Activated CD8-positive, alpha-beta T cell treated with anti-CD3 and anti-CD28 coated beads for 36 hours (primary cell): Measurements from ENCODE around the gene KRT1. TPM values are rescaled to one million over a fixed set of nuclear protein-coding genes. Genes with fewer than 3 reads are reported as not detected.

ENCODE experiments used
- ATAC-seq: fragments of 200-7000 bp; cut with Tn5 transposase; one replicate; pipeline ENCODE4 v1.10.0; 2021; ENCODE audit warnings: mild to moderate bottlenecking, moderate library complexity
- CTCF ChIA-PET: fragments of 350-600 bp; sonication (Branson Sonifier 250); formaldehyde crosslinking; loops from one replicate; lab custom pipeline; 2021; ENCODE audit warnings: antibody characterized with exemption; lab: Charles Lee
- POLR2A ChIA-PET: fragments of 350-600 bp; sonication (Branson Sonifier 250); formaldehyde crosslinking; loops from one replicate; lab custom pipeline; 2021; ENCODE audit warnings: antibody characterized with exemption; lab: Charles Lee
- DNase-seq: peaks from one replicate; pipeline ENCODE4 v3.0.0-alpha.2; 2020
- H3K27ac Mint-ChIP-seq: one replicate; pipeline ENCODE4 v1.8.0; 2021; ENCODE audit warnings: mild to moderate bottlenecking, mixed read lengths
- H3K27me3 Mint-ChIP-seq: one replicate; pipeline ENCODE4 v1.8.0; 2021; ENCODE audit warnings: mixed read lengths
- H3K36me3 Mint-ChIP-seq: one replicate; pipeline ENCODE4 v1.8.0; 2021; ENCODE audit warnings: low read depth, mixed read lengths
- H3K4me1 Mint-ChIP-seq: one replicate; pipeline ENCODE4 v1.8.0; 2021; ENCODE audit warnings: low read depth, mixed read lengths
- H3K4me3 Mint-ChIP-seq: one replicate; pipeline ENCODE4 v1.8.0; 2021; ENCODE audit warnings: mild to moderate bottlenecking, moderate library complexity, mixed read lengths
- H3K9me3 Mint-ChIP-seq: one replicate; pipeline ENCODE4 v1.8.0; 2021; ENCODE audit warnings: mixed read lengths
- intact Hi-C: fragments of 100-400 bp; cut with micrococcal nuclease; formaldehyde crosslinking; loops from one replicate; pipeline ENCODE4 v1.10.0; 2022
- total RNA-seq, 2 experiments: library from RNA; stranded (reverse); gene quantifications; one replicate each; pipeline ENCODE4 v1.2.3, GENCODE V29; 2021
- TF ChIP-seq, protein P1 (sequence below): fragments of 200-600 bp; IDR thresholded peaks from one replicate; pipeline ENCODE4 v1.8.0; 2022; ENCODE audit warnings: antibody characterized with exemption, mild to moderate bottlenecking

The KRT1 gene
- total RNA-seq, 2 experiments from 2014 or later: not detected

DNA sequence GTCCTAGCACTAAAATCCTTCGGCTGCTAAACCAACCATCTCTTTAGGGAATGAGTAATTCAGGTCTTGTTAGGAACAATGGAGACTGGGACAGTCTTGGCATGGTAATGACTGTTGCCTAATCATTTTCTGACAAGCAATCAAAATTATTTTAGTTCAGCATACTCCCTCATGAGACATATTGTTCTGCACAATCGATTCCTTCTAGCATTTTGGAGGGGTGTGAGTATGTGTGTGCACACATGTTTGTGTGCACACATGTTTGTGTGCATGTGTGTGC is 2.1 kb upstream of the KRT1 start:
- ChIA-PET CTCF (no interaction called here), POLR2A (no interaction called here)
- H3K36me3 Mint-ChIP-seq: no peaks in the 10 kb centered on the region
- ATAC-seq: no peak
- TF ChIP-seq, protein P1, sequence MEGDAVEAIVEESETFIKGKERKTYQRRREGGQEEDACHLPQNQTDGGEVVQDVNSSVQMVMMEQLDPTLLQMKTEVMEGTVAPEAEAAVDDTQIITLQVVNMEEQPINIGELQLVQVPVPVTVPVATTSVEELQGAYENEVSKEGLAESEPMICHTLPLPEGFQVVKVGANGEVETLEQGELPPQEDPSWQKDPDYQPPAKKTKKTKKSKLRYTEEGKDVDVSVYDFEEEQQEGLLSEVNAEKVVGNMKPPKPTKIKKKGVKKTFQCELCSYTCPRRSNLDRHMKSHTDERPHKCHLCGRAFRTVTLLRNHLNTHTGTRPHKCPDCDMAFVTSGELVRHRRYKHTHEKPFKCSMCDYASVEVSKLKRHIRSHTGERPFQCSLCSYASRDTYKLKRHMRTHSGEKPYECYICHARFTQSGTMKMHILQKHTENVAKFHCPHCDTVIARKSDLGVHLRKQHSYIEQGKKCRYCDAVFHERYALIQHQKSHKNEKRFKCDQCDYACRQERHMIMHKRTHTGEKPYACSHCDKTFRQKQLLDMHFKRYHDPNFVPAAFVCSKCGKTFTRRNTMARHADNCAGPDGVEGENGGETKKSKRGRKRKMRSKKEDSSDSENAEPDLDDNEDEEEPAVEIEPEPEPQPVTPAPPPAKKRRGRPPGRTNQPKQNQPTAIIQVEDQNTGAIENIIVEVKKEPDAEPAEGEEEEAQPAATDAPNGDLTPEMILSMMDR: no peak
- intact Hi-C loops: no loop called here
- H3K4me3 Mint-ChIP-seq: no peak overlapping the region
- no peaks in the 10 kb centered on the region for H3K27me3 Mint-ChIP-seq
- DNase-seq: no peak
- no peaks in the 10 kb centered on the region for H3K9me3 Mint-ChIP-seq
- peaks cover 33% of the 10 kb centered on the region for H3K4me1 Mint-ChIP-seq
- no peak overlapping the region for H3K27ac Mint-ChIP-seq

DNA sequence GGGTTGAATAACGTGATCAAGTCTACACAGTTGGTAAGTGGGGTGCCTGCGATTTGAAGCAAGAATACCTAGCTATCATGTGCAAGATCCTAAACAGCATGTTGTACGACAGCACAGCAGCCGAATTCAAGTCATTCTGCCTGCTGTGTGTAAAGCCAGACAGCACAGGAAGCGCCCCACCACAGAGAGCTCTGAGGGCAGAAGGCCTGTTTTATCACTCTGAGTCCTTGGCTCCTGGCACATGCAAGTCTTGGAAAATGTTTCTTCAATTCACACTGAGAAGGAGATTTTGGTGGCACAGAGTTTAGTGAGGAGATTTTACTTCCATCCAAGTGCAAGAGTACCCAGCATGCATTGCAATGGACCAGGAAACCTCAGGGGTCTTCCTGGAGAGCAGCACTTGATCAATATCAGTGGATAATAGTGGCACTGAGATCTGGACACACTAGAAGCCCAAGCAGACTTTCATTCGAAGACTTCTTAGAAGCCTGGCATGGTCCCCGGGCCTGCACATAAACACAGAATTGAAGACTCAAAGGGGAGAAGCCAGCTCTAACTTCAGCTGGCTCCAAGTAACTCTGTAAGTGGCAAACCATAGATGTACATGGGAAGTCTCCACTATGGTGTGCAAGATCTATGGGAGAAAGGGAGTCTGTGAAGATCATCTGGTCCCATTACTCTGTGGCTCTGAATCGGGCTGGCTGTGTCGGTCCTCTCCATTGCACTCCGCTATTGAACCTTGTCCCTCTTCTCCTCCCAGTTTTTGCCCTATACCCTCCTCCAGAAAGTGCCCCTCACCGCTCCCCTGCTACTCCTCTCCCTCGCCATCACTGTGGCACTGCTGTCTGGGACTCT is 1.5 kb upstream of the KRT1 start:
- ChIA-PET POLR2A (no interaction called here), CTCF (interaction anchor here (1.1 to 1.6 kb wide), 2 partner anchors 8 to 203 kb away, joined by 4 to 6 read pairs; no protein-coding TSS in a partner anchor)
- H3K9me3 Mint-ChIP-seq: no peaks in the 10 kb centered on the region
- intact Hi-C loops: no loop called here
- H3K27ac Mint-ChIP-seq: no peak overlapping the region
- H3K4me3 Mint-ChIP-seq: no peak overlapping the region
- H3K27me3 Mint-ChIP-seq: no peaks in the 10 kb centered on the region
- H3K36me3 Mint-ChIP-seq: no peaks in the 10 kb centered on the region
- H3K4me1 Mint-ChIP-seq: peaks cover 33% of the 10 kb centered on the region
- TF ChIP-seq, protein P1: no peak
- peak; percentile 57 for DNase-seq
- ATAC-seq: peak; percentile 71

DNA sequence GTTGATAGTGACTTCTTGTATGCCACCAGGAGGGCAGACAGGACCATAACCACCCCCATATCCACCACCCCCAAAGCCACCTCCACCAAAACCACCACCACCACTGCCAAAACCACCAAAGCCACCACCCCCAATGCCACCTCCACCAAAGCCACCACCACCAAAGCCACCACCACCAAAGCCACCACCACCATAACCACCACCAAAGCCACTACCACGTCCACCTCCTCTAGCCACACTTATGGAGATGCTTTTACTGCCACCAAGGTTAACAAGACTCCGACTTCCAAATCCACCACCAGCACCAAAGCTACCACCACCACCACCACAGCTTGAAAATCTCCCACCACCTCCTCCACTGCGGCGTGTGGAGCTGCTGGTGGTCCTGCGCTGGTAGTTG is 332 bp downstream of the KRT1 start:
- ATAC-seq (no peak), DNase-seq (no peak)
- H3K27ac Mint-ChIP-seq: no peak overlapping the region
- no peaks in the 10 kb centered on the region for H3K9me3 Mint-ChIP-seq
- ChIA-PET POLR2A (interaction anchor here (1.3 kb wide), 1 partner anchor 11 kb away, joined by 3 read pairs; no protein-coding TSS in a partner anchor), CTCF (interaction anchor here (0.9 to 1.6 kb wide), 6 partner anchors 10 to 205 kb away, joined by 3 to 6 read pairs (median 4); no protein-coding TSS in a partner anchor)
- peaks cover 33% of the 10 kb centered on the region for H3K4me1 Mint-ChIP-seq
- H3K4me3 Mint-ChIP-seq: no peak overlapping the region
- TF ChIP-seq, protein P1: no peak
- no peaks in the 10 kb centered on the region for H3K27me3 Mint-ChIP-seq
- no peaks in the 10 kb centered on the region for H3K36me3 Mint-ChIP-seq
- intact Hi-C loops: no loop called here

DNA sequence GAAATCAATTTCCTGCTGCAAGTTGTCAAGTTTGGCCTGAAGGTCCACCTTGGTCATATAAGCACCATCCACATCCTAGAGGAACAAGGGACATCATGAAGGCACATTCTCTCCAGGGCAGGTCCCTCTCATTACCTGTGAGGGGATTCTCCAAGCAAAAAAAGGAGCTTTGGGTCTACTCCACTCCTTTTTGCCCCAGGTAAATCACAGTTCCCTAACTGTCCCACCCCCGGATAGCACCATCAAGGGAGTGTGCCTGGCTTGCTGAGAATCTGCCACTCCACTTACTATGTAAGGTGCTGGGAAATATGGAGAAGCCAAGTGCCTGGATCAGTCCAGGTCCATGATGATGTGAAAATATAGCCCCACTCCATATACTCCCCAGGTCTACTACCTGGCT is 2.5 kb downstream of the KRT1 start:
- Mint-ChIP-seq H3K9me3 (no peaks in the 10 kb centered on the region), H3K4me1 (peaks cover 27% of the 10 kb centered on the region), H3K4me3 (no peak overlapping the region), H3K36me3 (no peaks in the 10 kb centered on the region), H3K27me3 (no peaks in the 10 kb centered on the region), H3K27ac (no peak overlapping the region)
- intact Hi-C loops: no loop called here
- TF ChIP-seq, protein P1: no peak
- ATAC-seq: no peak
- ChIA-PET POLR2A (interaction anchor here (1.1 kb wide), 1 partner anchor 13 kb away, joined by 3 read pairs; no protein-coding TSS in a partner anchor), CTCF (interaction anchor here (0.6 kb wide), 1 partner anchor 193 kb away, joined by 3 read pairs; no protein-coding TSS in a partner anchor)
- DNase-seq: no peak

DNA sequence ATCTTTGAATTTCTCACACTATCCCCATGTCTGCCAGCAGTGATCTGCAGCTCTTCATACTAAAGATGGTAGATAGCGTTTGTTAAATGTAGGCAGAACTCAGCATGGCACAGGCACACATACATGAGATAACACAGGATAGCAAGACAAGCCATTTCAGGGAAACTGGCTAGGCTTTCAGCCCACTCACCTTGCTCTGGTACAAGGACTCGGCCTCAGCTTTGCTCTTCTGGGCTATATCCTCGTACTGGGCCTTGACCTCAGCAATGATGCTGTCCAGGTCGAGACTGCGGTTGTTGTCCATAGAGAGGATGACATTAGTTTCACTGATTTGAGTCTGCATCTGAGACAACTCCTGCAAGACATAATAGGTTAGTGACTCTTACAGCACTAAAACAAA is 3.1 kb downstream of the KRT1 start:
- ChIA-PET CTCF (no interaction called here), POLR2A (interaction anchor here (1.1 kb wide), 1 partner anchor 13 kb away, joined by 3 read pairs; no protein-coding TSS in a partner anchor)
- Mint-ChIP-seq H3K27me3 (no peaks in the 10 kb centered on the region), H3K27ac (no peak overlapping the region), H3K36me3 (no peaks in the 10 kb centered on the region), H3K4me1 (peaks cover 22% of the 10 kb centered on the region), H3K4me3 (no peak overlapping the region), H3K9me3 (no peaks in the 10 kb centered on the region)
- no peak for ATAC-seq
- TF ChIP-seq, protein P1: no peak
- intact Hi-C loops: no loop called here
- no peak for DNase-seq
